K562 (cell line): ENCODE results near the gene FAAH. TPM values are rescaled to one million over a fixed set of nuclear protein-coding genes. Genes with fewer than 3 reads are reported as not detected.

Experiments used
- ATAC-seq: fragments of 200-7000 bp; cut with Tn5 transposase; 3 replicates; pipeline ENCODE4 v1.9.1; 2020; ENCODE audit warnings: moderate library complexity
- BruUV-seq: library from RNA; stranded (reverse); fragments of 400-500 nt; replicated peaks from 2 replicates; lab custom pipeline; 2021; lab: Mats Ljungman, UMichigan
- CTCF ChIA-PET: fragments of 300-600 bp; formaldehyde crosslinking; extraction: SDS; loops from one replicate; lab custom pipeline; 2021; ENCODE audit warnings: low intra/inter-chr PET ratio; lab: Yijun Ruan, JAX
- POLR2A ChIA-PET: fragments of 300-600, 350-650 bp; sonication (Branson Sonifier 250); formaldehyde crosslinking; extraction: SDS; loops from one replicate; lab custom pipeline; 2021; ENCODE audit warnings: antibody characterized with exemption, inconsistent platforms; lab: Yijun Ruan, JAX
- DNase-seq, 4 experiments: peaks; one replicate each; pipeline versions ENCODE4 v3.0.0 to v3.0.0-alpha.2; 2011 to 2018; ENCODE audit warnings: low spot score in 3 of 4, mixed read lengths in 3 of 4; ENCODE audit errors: extremely low read depth in 1 of 4
- FAIRE-seq: peaks from 2 replicates; lab custom pipeline; 2011; peaks lifted over from hg19 to GRCh38; lab: Jason Lieb, UNC
- H2AFZ ChIP-seq: 2 replicates; pipeline ENCODE4 v1.6.0; 2011; ENCODE audit warnings: low read depth, low read length, control low read depth, inconsistent platforms
- H3K27ac ChIP-seq: fragments of 200-600 bp; 3 replicates; pipeline ENCODE4 v1.8.0; 2011; ENCODE audit warnings: low read depth, mild to moderate bottlenecking, control low read depth, inconsistent platforms, low read length, moderate library complexity, mixed read lengths; ENCODE audit errors: extremely low read depth
- H3K27me3 ChIP-seq, 2 experiments: fragments of 300-600 bp in 1 of 2; 2 replicates in 1 of 2; 3 replicates in 1 of 2; pipeline versions ENCODE4 v1.6.0 to v1.8.0; 2011; ENCODE audit warnings: inconsistent platforms in 2 of 2, low read length in 2 of 2, mild to moderate bottlenecking in 1 of 2, mixed read lengths in 1 of 2, moderate library complexity in 1 of 2; ENCODE audit not compliant: control insufficient read depth in 2 of 2, insufficient read depth in 2 of 2
- H3K36me3 ChIP-seq: fragments of 300-600 bp; 3 replicates; pipeline ENCODE4 v1.8.0; 2011; ENCODE audit warnings: mild to moderate bottlenecking, low read length, inconsistent platforms; ENCODE audit not compliant: control insufficient read depth, insufficient read depth
- H3K4me1 ChIP-seq, 2 experiments: fragments of 200-600 bp in 1 of 2; replicated peaks in 1 of 2; 2 replicates in 1 of 2; 3 replicates in 1 of 2; pipeline versions ENCODE4 v1.5.1 to v1.8.0; 2011; ENCODE audit warnings: inconsistent platforms in 2 of 2, low read length in 2 of 2, mild to moderate bottlenecking in 1 of 2, mixed read lengths in 1 of 2, moderate library complexity in 1 of 2; ENCODE audit not compliant: control insufficient read depth in 2 of 2, insufficient read depth in 2 of 2
- H3K4me2 ChIP-seq: 2 replicates; pipeline ENCODE4 v1.6.1; 2011; ENCODE audit warnings: low read length, control low read depth, inconsistent platforms, mixed read lengths; ENCODE audit not compliant: insufficient read depth
- H3K4me3 ChIP-seq: fragments of 200-600 bp; sonication (generic), shearing (Covaris generic); 2 replicates; pipeline ENCODE4 v1.5.1; 2016; ENCODE audit warnings: control low read depth, inconsistent platforms
- H3K79me2 ChIP-seq: fragments of 200-600 bp; 3 replicates; pipeline ENCODE4 v1.8.0; 2011; ENCODE audit warnings: low read length, inconsistent platforms; ENCODE audit not compliant: control insufficient read depth, insufficient read depth
- H3K9ac ChIP-seq, 2 experiments: 2 replicates each; pipeline versions ENCODE4 v1.6.0 to v1.6.1; 2011; ENCODE audit warnings: low read depth in 2 of 2, low read length in 2 of 2, control low read depth in 1 of 2, inconsistent platforms in 1 of 2, mild to moderate bottlenecking in 1 of 2, mixed read lengths in 1 of 2; ENCODE audit not compliant: insufficient read depth in 1 of 2
- H3K9me1 ChIP-seq: one replicate; pipeline ENCODE4 v1.6.0; 2011; ENCODE audit warnings: inconsistent platforms, mild to moderate bottlenecking, low read length, moderate library complexity; ENCODE audit not compliant: control insufficient read depth, insufficient read depth
- H3K9me3 ChIP-seq: replicated peaks from 2 replicates; pipeline ENCODE4 v1.5.1; 2011; ENCODE audit warnings: low read depth, low read length, inconsistent platforms; ENCODE audit not compliant: control insufficient read depth, insufficient read depth
- H4K20me1 ChIP-seq: replicated peaks from 2 replicates; pipeline ENCODE4 v1.6.1; 2011; ENCODE audit warnings: low read length, inconsistent platforms, mixed read lengths; ENCODE audit not compliant: control insufficient read depth, insufficient read depth
- MAFK ChIP-seq: IDR thresholded peaks from 2 replicates; pipeline ENCODE4 v1.6.1; 2011; ENCODE audit warnings: low read length, improper control_type of control experiment
- MTA3 ChIP-seq: fragments of 450-650 bp; formaldehyde crosslinking; IDR thresholded peaks from 2 replicates; pipeline ENCODE4 v1.6.1; 2017; ENCODE audit warnings: mild to moderate bottlenecking, borderline replicate concordance
- NFATC3 ChIP-seq: fragments of 450-650 bp; IDR thresholded peaks from 2 replicates; pipeline ENCODE4 v1.6.1; 2017; ENCODE audit warnings: mild to moderate bottlenecking
- NFE2 ChIP-seq: IDR thresholded peaks from 2 replicates; pipeline ENCODE4 v1.6.1; 2014; ENCODE audit warnings: antibody characterized with exemption, low read depth
- SRSF1 ChIP-seq: fragments of 200-400 bp; formaldehyde crosslinking; IDR thresholded peaks from 2 replicates; pipeline ENCODE4 v1.6.1; 2017; ENCODE audit warnings: mild to moderate bottlenecking, low read depth, low read length, moderate library complexity
- ZNF77 ChIP-seq: fragments of 250-450 bp; sonication (Bioruptor Pico); IDR thresholded peaks from 2 replicates; pipeline ENCODE4 v1.5.0; 2020
- WGBS: fragments of 100-300 bp; shearing (Covaris generic); methylation state at CpG from one replicate; pipeline ENCODE4 v1.1.6; 2016; ENCODE audit warnings: low coverage, mixed read lengths; ENCODE audit not compliant: insufficient coverage; ENCODE audit errors: missing lambda C conversion rate; 5-methylcytosine and 5-hydroxymethylcytosine counted together
- in situ Hi-C: fragments of 300-500 bp; cut with MboI; formaldehyde crosslinking; loops from 4 replicates; pipeline ENCODE4 v1.15.0; 2018; ENCODE audit warnings: inconsistent platforms, mixed read lengths
- intact Hi-C: fragments of 100-400 bp; cut with micrococcal nuclease; formaldehyde crosslinking; loops from 2 replicates; pipeline ENCODE4 v1.14.2; 2022
- polyA plus RNA-seq, 8 experiments: library from polyadenylated mRNA; depleted of rRNA in 4 of 8; stranded (reverse) in 5 of 8; unstranded in 3 of 8; fragments of >200 nt; fragmentation: Nextera tagmentation in 2 of 8; fragmentation: Illumina TruSeq in 1 of 8; extraction: Ambion mirVana in 2 of 8; extraction: Trizol in 1 of 8; gene quantifications; 2 replicates each; pipeline versions ENCODE4 v1.2.1 to v1.2.3, GENCODE V29; 2011 to 2014; ENCODE audit warnings: inconsistent platforms in 1 of 8, missing spikeins in 1 of 8
- total RNA-seq, 7 experiments: library from RNA; depleted of rRNA in 6 of 7; stranded (reverse); fragments of >200 nt in 6 of 7; fragmentation: Illumina TruSeq in 2 of 7; extraction: Trizol in 2 of 7; gene quantifications; 2 replicates each; pipeline versions ENCODE4 v1.2.1 to v1.2.3, GENCODE V29; 2011 to 2021; ENCODE audit warnings: low replicate concordance in 1 of 7
- TF ChIP-seq, protein P1 (sequence below), 3 experiments: IDR thresholded peaks in 2 of 3; conservative IDR thresholded peaks in 1 of 3; 2 replicates each; pipeline ENCODE4 v1.5.1; 2011 to 2012; ENCODE audit warnings: low read length in 3 of 3, mild to moderate bottlenecking in 3 of 3, control low read depth in 2 of 3, improper control_type of control experiment in 1 of 3, inconsistent platforms in 1 of 3, low read depth in 1 of 3, mixed read lengths in 1 of 3, moderate library complexity in 1 of 3; ENCODE audit not compliant: insufficient read depth in 2 of 3
- TF ChIP-seq, protein P2 (sequence below): fragments of 200-400 bp; formaldehyde crosslinking; IDR thresholded peaks from 2 replicates; pipeline ENCODE4 v1.6.1; 2017; ENCODE audit warnings: mild to moderate bottlenecking, low read depth, low read length, moderate library complexity

The FAAH gene
- total and polyA plus RNA-seq, 9 of the 15 experiments (the other 6 are each of a cell fraction or from before 2014, with no cell fraction given), result 0.06 to 1.1 (median 0.32) TPM

DNA sequence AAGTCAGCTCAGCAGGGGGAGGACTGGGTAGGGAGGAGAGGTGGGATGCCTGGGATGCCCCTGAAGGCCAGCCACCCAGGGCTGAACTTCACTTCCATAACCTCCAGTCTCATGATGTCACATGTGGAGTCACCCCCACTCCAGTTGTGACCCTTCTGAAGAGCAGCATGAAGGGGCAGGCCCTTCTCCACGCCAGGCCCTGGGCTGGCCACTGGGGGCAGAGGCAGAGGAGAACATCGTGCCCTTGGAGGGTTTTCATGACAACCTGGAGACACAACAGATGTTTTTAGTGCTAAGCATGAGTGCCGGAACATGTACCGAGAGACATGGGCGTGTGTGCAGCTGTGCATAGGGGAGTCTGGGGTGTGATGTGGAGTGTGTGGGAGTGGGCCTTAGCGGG, 37.6 kb downstream of the FAAH start:
- Histone ChIP-seq H3K4me2 (no peak overlapping the region), H3K4me1 (peaks cover 0 to 4% of the 10 kb centered on the region in 2 experiments; a peak in 2 of 5 replicates), H4K20me1 (no peaks in the 10 kb centered on the region), H3K36me3 (no peaks in the 10 kb centered on the region), H3K4me3 (no peak overlapping the region), H3K9ac (peak overlapping the region in 1 of 2 experiments; percentile 36; a peak in 1 of 4 replicates), H2AFZ (no peak overlapping the region), H3K79me2 (no peaks in the 10 kb centered on the region), H3K27me3 (peaks cover 3 to 7% of the 10 kb centered on the region in 2 experiments; a peak in 3 of 5 replicates), H3K27ac (no peak overlapping the region), H3K9me3 (no peaks in the 10 kb centered on the region), H3K9me1 (no peaks in the 10 kb centered on the region)
- FAIRE-seq (no peak), ATAC-seq (peak; percentile 34), DNase-seq (no peak)
- POLR2A ChIA-PET, result interaction anchor here (0.6 to 2.5 kb wide), 5 partner anchors 9 to 22 kb away, joined by 3 to 14 read pairs (median 4); no protein-coding TSS in a partner anchor
- WGBS, result 39% methylated on average over 5 of the region's 6 CpGs
- intact Hi-C loops (no loop called here), in situ Hi-C loops (no loop called here)
- TF ChIP-seq MAFK, result no peak
- TF ChIP-seq NFE2, result no peak
- TF ChIP-seq, protein P1, sequence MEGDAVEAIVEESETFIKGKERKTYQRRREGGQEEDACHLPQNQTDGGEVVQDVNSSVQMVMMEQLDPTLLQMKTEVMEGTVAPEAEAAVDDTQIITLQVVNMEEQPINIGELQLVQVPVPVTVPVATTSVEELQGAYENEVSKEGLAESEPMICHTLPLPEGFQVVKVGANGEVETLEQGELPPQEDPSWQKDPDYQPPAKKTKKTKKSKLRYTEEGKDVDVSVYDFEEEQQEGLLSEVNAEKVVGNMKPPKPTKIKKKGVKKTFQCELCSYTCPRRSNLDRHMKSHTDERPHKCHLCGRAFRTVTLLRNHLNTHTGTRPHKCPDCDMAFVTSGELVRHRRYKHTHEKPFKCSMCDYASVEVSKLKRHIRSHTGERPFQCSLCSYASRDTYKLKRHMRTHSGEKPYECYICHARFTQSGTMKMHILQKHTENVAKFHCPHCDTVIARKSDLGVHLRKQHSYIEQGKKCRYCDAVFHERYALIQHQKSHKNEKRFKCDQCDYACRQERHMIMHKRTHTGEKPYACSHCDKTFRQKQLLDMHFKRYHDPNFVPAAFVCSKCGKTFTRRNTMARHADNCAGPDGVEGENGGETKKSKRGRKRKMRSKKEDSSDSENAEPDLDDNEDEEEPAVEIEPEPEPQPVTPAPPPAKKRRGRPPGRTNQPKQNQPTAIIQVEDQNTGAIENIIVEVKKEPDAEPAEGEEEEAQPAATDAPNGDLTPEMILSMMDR (IDR thresholded peaks at IDR 0.05 in 2 of 3, conservative IDR thresholded peaks at IDR 0.05 in 1 of 3; ENCODE audit: insufficient read depth in 2 of 3, low read depth in 1 of 3, low read length in 3 of 3), result peak in 2 of 3 experiments; percentile 15 to 35; a peak in 2 of 6 replicates
- no peak for TF ChIP-seq ZNF77
- TF ChIP-seq, protein P2, sequence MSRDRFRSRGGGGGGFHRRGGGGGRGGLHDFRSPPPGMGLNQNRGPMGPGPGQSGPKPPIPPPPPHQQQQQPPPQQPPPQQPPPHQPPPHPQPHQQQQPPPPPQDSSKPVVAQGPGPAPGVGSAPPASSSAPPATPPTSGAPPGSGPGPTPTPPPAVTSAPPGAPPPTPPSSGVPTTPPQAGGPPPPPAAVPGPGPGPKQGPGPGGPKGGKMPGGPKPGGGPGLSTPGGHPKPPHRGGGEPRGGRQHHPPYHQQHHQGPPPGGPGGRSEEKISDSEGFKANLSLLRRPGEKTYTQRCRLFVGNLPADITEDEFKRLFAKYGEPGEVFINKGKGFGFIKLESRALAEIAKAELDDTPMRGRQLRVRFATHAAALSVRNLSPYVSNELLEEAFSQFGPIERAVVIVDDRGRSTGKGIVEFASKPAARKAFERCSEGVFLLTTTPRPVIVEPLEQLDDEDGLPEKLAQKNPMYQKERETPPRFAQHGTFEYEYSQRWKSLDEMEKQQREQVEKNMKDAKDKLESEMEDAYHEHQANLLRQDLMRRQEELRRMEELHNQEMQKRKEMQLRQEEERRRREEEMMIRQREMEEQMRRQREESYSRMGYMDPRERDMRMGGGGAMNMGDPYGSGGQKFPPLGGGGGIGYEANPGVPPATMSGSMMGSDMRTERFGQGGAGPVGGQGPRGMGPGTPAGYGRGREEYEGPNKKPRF, result no peak
- no peak for TF ChIP-seq NFATC3
- no peak for TF ChIP-seq SRSF1
- TF ChIP-seq MTA3, result no peak
- CTCF ChIA-PET, result no interaction called here
- no TSS peak for BruUV-seq
